ENCODE data around the gene MYOG.

The MYOG gene

DNA sequence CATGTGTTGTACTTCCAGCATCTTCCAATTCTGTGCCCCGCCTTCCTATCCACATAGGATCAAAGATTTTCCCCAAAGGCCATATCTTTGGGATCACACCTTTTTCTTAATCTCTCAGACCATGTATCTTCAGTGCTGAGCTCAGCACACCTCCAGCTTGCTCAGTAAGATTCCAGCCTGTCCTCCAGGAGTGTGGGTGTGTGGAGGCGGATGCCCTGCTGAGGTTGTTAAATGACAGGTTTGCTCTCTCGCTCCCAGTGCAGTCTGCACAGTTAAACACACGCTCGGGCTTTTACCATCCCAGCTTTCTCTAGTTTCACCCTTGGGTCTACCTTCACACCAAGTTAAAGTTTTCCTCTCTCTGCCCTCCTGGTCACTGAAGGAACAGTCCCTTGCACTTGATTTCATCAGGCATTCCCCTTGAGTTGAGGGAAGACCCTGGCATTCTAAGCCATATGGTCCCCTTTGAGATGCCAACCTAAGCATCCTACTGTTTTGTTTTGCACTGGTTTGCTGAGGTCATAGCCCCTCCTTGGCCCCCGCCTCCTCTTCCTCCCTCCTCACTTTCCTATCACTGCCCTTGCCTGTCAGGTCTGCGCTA lies 13.7 kb downstream of the MYOG start:
- no peak for DNase-seq

- DNase-seq, result no peak
Observed at GRCh38 chr1:203069030-203069747, 16.6 kb downstream of the MYOG start.

DNA sequence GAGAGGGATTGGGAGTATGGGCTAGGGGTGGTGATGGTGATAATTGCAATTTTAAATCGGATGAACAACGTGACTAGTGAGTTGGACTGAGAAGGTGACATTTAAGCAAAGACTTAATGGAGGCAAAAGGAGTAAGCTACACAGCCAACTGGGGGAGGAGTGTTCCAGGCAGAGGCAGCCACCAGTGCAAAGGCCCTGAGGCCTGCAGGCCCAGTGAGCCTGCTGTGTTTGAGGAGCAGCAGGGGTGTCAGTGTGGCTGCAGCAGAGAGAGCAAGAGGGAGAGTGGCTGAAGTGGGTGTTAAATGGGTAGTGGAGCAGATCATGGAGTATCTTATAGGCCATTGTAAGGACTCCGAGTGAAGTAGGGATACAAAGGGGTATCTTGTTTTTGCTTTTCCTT lies 18.8 kb downstream of the MYOG start:
- DNase-seq, result no peak

DNA sequence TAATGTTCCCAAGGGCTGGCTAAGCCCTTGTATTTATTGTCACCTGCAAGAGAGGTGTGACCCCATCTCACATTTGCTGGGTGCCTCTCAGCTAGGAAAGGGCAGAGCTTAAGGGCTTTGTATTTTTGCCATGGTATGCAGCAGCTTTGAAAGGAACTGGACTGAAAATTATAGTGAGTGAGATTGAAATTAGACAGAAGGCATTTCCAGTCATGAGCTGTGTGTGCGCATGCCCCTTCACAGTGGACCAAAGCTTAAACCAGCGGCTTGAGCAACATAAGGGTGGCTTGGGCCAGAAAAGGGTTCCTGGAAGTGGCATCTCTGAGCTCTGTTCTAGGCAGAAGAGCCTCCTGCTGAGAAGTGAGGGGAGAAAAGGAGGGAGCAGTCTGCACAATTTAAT lies 19.8 kb downstream of the MYOG start:
- DNase-seq, result no peak

DNA sequence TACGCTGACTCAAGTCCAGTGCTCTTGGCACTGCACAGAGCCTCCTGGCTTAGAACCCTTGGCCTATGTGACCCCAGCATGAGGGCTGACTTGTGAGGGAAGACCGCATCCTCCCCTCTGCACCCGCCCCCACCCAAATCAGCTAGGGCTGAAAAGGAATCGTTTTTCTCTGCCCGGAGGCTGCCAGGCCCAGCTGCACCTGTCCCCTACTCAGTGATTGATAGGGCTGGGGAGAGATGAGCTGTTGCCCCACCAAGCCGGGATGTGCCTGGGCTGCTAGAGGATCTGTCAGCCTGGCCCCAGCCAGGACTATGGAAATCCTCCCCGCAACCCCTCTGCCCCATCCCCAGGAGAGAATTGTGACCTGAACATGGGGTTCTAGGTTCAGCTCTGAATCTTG lies 20.6 kb downstream of the MYOG start:
- DNase-seq, result no peak

DNA sequence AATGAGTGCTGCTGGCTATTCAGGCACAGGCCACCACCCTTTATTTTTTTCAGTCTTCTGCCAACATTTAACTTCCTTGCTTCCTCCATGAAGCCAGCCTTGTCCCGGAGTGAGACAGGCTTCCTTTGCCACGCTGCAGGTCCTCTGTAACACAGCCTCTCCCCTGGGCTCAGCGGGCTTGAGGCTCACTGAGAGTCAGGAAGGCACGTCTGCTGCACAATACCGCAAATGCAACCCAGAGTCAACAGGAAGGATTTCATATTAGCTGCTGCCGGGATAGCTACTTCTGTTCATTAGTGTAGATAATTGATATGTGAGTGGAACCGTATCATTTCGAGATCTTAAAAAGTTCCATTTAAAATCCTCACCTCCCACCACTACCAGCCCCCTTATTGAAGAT lies 22.5 kb downstream of the MYOG start:
- no peak for DNase-seq

DNA sequence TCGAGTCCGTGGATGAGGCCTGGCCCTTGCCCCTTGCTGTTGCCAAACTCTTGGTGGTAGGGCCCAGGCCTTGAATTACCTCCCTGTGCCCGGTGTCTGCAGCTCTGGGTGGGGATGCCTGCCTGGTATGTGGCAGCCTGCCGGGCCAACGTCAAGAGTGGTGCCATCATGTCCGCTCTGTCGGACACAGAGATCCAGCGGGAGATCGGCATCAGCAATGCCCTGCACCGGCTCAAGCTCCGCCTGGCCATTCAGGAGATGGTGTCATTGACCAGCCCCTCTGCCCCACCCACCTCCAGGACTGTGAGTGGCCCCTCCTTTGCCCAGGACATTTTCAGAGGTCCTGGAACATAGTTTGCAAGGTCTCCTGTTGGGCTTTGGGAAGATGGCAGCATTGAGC lies 25.7 kb downstream of the MYOG start:
- DNase-seq, result no peak

GRCh38 chr1:203059485-203059884 lies 26.3 kb downstream of the MYOG start:
- DNase-seq, result no peak

GRCh38 chr1:203058676-203058935 lies 27.2 kb downstream of the MYOG start:
- DNase-seq, result no peak

DNA sequence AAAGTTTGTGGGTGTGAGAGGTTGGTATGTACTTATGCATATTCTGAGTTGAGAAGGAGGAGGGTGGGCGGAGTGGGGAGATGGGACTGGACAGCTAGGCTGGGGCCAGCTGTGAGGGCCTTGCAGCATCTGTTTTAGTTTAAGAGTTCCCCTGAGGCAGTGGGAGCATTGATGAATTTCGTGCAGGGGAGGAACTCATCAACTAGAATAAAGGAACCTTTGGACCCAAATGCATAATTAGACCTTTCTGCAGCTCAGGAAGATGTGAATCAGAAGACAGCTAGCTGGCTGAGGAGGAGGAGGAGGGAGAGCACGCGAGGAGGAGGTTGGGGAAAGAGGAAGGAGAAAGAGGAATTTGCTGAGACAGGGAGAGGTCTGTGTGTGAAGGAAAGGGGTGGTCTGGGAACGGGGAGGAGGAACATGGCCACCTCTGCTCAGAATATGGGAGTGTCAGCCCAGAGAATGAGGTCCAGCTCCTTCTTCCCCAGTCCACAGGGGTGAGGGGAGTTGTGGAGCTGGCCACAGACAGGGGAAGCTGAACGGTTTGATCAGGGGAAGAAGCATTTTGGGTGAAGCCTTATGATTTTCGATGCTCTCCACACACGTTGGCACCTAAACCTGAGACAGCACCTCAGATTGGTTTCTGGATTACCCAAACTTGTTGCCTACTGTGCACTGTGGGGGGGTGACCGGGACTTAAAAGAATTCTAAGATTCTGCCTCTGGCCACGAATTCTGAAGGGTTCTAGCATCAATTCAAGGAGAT lies 27.7 kb downstream of the MYOG start:
- peak; percentile 49 for DNase-seq

- DNase-seq, result no peak
Observed at GRCh38 chr1:203056516-203056915, 29.3 kb downstream of the MYOG start.

- no peak for DNase-seq
Observed at GRCh38 chr1:203056012-203056411, 29.8 kb downstream of the MYOG start.

GRCh38 chr1:203055161-203055799 lies 30.5 kb downstream of the MYOG start:
- no peak for DNase-seq

DNA sequence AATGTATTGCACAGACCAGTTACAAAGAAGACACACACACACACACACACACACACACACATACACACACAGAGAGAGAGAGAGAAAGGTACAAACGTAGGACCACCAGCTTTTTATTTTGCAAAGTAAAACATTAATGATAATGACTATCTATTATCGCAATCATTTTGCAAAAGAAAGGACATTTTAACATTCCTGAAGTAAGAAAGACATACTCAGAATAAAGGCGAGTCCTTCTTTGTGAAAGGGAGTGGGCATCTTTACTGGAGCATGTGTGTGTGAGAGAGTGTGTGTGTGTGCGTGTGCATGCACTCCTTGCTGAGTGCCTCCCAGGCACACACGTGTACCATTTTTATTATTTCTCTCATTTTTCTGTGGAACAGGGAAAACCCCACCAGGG lies 31.2 kb downstream of the MYOG start:
- DNase-seq, result no peak

GRCh38 chr1:203054184-203054583 lies 31.6 kb downstream of the MYOG start:
- no peak for DNase-seq

- DNase-seq, result no peak
Observed at GRCh38 chr1:203052601-203053000, 33.2 kb downstream of the MYOG start.

DNA sequence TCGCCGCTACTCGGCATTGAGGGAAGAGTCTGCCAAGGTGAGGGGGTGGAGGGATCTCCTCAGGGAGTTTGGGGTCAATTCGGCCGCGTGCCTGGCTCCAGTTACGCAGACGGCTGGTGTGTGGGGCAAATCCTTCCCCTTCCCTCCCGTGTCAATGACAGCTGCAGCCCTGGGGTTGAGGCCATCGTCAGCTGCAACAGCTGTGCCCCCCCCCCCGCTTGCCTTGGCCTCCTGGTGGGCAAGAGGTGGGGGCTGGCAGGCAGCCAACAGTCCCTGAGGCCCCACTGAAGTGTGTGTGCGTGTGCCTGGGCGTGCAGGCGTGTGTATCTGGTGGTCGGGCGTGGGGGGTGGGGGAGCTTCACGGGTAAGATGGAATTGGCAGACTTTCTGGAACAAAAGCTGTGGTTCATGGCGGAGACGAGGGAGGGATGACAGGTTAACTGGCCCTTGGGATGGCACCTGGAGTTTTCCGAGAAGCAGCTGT lies 33.9 kb downstream of the MYOG start:
- no peak for DNase-seq

GRCh38 chr1:203050826-203051225 lies 35.0 kb downstream of the MYOG start:
- DNase-seq, result no peak

DNA sequence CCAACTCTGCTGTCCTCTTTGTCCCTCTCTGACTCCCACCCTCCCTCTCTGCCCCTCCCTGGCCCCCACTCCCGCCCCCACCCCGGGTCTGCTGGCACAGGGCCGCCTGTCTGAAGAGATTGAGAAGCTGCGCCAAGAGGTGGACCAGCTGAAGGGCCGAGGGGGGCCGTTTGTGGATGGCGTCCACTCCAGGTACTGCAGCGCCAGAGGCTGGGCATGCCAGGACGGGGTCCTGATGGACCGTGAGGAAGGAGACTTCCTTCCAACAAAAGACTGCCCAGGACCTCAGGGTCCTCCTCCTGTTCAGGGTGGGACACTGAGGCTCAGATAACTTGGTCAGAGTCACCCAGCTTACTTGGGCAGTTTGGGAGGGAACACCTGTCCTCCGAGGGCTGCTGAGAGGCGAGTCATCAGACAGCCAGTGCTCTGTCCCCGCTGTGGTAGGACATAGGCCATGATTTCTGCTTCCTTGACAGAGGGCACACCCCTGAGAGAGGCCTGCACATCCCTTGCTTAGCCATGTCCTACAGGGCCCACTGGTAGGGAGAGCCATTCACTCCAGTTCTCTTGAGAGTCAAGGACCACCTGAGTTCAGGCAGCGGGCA lies 36.1 kb downstream of the MYOG start:
- DNase-seq, result no peak

DNA sequence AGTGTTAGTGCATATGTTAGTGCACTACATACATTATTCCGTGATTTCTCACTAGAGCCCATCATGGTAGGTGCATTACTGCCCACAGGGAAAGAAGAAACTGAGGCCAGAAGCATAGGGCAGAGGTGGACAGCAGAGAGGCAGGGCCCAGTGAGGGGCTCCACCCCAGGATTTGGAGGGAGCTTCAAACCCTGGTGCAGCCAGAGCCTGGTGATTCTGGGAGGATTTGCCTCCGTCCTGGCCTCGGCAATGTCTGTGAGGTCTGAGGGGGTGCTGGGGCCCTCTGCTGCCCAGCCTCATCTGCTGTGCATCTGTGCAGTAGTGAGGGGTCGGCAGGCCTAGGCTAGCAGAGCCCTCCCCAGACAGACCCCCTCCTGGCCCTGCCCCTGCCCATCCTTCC lies 36.7 kb downstream of the MYOG start:
- no peak for DNase-seq

- no peak for DNase-seq
Observed at GRCh38 chr1:203048555-203049051, 37.2 kb downstream of the MYOG start.

GRCh38 chr1:203048086-203048485 lies 37.7 kb downstream of the MYOG start:
- DNase-seq, result no peak
